NCI-H2029 treated with DMSO at 0.1 percent for 48 hours (cell line): ENCODE results near the gene EPS8L3.
A peak's percentile ranks its signal among the peaks of the same experiment; 100 is the strongest.
"Not testable (repeated sequence)": the region's sequence is repeated elsewhere in the genome, so short reads cannot be mapped to it uniquely, and the experiment has no call there.

Experiments
- DNase-seq: peaks from one replicate; lab custom pipeline; 2025; lab: John Stamatoyannopoulos, UW

Gene EPS8L3, protein sequence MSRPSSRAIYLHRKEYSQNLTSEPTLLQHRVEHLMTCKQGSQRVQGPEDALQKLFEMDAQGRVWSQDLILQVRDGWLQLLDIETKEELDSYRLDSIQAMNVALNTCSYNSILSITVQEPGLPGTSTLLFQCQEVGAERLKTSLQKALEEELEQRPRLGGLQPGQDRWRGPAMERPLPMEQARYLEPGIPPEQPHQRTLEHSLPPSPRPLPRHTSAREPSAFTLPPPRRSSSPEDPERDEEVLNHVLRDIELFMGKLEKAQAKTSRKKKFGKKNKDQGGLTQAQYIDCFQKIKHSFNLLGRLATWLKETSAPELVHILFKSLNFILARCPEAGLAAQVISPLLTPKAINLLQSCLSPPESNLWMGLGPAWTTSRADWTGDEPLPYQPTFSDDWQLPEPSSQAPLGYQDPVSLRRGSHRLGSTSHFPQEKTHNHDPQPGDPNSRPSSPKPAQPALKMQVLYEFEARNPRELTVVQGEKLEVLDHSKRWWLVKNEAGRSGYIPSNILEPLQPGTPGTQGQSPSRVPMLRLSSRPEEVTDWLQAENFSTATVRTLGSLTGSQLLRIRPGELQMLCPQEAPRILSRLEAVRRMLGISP

DNA sequence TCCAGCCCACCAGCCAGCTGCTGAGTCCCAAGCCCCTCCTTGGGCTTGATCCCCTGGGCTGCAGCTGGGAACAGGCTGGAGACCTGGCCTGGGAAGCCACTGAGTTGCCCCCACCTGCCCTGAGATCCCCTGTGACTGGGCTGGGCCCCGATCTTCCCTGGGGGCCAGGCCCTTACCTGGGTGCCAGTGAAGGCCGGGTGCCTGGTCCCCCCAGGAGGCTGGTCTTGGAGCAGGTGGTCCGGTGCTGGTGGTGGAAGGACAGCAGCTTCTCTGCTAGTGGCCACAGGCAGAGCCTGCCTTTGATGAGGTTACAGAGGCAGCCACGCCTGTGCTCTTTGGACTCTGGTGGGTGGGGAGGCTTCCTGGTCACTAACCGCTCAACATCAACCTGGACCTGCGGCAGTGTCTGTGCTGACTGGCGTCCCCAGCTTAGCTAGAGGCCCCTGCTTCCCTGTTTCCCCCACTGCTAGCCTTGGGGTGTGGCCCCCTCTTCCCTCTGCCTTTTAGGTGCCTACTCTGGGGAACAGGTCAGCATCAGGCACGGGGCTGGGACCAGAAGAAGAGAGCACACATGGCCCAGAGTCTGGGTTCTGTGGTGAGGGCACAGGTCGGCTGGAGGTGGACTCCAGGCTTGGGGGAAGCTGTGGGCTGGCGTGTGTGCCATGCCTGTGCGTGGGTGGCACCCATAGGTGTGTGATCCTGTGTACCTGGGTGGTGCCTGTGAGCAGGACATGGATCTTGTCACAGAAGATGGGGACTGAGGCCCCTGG, at the start of gene EPS8L3:
EPS8L3 (minus strand) TSS at position 278 of the 770 bp plus-strand sequence. CDS start 2,174 bp downstream, outside the sequence.
- no peak for DNase-seq

DNA sequence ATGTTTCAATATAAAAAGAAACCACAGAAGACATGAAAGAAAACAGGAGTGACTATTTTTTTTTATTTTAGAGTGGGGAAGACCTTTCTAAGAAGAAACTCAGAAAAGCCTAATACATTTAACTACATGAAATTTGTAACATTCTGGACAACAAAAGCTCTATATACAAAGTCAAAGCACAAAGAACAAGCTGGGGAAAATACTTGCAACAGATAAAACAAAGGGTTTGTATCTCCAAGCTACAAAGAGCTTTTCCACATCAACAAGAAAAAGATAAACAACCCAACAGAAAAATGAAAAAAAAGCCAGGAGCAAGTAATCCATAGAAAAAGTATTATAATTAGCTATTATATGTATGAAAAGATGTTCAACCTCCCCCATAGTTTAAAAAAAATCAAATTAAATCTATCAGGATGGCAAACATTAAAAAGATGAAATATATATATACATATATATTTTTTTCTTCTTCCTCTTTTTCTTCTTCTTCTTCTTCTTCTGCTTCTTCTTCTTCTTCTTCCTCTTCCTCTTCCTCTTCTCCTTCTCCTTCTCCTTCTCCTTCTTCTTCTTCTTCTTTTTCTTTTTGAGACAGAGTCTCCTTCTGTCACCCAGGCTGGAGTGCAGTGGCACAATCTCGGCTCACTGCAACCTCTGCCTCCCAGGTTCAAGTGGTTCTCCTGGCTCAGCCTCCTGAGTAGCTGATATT, 49.1 kb upstream of the EPS8L3 start:
- DNase-seq = no peak

DNA sequence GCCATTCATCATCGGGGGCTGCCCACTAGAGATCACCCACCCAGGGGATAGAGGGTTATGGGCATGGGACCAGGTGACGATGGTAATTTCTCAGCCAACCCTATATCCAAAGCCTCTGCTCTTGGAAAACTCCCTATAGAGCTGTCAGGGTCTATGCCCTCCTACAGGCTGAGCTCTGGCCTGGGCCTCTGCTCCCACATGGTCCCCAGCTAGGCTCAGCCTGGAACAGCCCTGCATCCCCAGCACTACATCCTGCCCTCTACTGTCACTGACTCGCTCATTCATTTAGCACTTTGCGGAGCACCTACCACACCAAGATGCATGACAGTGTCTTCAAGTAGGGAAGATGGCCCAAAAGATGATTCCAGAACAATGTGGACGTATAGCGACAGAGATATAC, 45.0 kb upstream of the EPS8L3 start:
- DNase-seq = no peak

DNA sequence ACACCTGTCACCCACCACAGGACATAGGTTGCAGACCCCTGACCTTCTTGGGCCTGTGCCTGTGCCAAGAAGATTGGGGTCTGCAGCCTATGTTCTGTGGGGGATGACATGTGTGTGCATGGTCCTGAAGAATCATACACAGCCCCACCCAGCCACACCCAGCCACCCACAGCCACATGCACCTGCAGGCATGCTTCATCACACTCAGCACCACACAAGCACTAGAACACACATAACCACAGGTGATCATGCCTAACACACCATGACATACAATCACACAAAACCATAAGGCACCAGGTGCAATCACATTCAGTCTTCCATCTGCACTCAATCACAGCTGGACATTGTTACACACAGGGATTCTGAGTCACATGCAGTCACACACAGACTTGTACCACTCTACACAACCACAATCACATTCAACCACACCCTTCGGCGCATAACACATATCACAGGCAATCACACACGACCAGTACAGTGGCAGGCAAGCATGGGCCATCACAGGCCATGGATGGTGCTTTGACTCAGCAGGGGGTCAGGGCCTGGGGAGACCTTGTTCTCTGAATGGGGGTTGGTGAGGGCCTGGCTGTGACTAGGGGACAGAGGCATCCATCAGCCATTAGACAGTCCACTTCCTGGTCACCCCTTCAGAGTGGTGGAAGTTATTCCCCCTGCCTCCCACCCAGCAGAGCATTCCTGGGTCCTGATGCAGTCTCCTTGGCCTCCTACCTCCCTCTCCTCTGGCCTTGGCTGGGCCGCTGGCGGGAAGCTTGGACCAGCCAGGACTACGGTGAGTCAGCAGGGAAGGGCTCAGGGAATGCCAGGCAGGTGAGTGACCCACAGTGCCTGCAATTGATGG, 44.3 kb upstream of the EPS8L3 start:
- DNase-seq = no peak

DNA sequence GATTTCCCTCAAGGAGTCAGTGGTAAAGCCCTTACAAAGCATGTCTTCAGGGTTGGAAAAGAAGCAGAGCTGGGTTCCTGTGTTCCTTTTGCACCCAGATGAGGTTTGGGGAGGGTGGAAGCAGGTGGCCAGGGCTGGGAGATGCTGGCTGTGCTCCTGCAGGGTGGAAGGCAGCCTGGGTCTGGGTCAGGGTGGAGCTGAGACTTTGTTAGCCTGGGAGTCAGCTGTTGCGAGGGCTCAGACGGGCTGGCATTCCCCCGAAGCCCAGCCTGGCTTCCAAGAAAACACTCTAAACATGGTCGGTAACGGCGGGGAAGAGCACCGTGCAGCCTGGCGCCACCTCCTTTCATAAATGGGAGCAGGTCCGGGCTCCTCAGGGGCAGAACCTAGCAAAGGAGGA, 43.7 kb upstream of the EPS8L3 start:
- DNase-seq = no peak

DNA sequence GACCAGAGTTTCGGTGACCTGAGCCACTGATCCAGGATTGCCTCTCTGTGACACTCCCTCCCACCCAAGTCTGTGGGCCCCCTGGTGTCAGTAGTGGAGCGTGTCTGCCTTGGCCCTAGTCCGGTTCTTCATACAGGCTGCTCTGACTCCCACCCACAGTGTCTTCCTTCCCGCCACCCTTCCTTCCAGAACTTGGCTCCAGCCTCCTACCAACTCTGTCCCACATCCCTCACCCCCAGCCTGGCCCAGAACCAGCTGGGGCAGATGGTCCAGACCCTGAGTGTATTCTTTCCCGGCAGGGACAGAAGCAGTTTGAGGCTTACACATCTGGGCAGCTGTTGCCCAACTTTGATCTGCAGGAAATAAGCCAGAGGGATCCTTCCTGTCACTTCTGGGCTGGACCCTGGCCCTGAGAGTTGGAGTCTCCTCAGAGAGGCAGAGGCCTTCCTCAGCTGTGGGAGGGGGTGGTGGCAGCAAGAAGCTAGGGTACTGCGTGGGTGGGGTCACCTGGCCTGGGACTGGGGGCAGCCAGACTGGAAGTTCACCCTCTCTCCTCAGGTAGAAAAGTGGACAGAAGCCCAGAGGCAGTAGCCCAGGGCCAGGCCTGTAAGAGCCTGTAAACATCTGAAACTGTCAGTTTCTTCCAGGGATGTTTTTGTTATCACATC, 43.1 kb upstream of the EPS8L3 start:
- no peak for DNase-seq

DNA sequence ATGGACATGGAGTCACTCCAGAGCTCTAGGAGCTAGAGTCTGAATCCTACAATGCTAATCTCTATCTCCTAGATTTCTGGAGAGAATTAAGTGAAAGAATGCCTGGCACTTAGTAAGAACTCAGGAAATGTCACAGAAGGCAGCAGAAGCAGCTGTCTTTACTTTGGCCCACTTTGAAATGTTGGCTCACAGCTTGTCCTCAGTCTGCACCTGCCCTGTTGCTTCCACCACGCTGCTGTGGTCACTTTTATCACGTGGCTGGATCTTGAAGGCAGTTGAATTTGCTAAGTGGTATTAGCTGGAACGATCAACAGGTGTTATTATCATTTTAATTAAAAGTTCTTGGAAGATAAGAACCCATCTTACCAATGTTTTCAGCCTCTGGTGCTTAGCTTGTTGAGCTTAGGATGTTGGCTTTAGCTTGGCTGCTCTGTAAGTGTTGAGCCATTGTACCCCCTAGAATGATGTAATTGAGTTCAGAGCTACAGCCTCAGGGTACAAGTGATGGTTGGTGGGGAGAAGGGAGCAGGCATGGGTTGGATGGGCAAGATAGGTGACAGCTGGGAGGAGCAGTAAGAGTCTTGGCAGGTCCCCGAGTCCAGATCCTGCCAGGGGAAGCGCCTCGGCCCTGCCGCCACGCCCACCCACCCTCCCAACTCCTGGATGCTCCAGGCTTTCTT, 41.9 kb upstream of the EPS8L3 start:
- DNase-seq = peak; percentile 31

DNA sequence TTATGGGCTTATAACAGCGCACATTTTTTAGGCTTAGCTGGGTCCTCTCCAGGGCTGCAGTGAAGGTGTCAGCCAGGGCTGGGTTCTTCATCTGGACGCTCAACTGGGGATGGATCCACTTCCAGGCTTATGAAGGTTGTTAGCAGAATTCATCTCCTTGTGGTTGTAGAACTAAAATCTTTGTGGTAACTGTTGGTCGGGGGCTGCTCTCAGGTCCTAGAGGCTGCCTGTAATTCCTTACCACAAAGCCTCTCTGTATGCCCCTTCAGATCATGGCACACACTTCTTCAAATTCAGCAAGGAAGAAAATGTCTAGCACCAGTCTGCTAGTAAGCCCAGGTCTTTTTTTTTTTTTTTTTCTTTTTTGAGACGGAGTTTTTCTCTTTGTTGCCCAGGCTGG, 40.9 kb upstream of the EPS8L3 start:
- no peak for DNase-seq

DNA sequence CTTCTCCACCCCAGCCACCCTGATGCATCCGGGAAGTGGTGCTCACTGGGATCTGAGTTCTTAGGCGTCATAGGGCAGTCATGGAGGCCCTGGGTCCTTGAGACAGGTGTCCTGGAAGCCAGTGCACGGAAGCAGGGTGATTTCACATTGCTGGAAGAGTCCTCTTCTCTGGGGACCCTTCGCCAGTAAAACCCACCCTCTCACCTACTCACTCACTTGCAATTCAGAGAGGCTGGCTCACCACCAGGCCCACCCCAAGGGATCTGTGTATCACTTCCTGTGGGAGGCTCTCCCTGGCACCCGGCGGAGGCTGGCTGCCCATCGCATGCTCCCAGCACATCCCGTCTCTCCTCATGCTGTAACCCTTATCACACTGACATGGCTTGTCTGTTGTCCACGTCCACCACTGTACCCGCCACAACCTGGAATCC, 40.2 kb upstream of the EPS8L3 start:
- DNase-seq = no peak

DNA sequence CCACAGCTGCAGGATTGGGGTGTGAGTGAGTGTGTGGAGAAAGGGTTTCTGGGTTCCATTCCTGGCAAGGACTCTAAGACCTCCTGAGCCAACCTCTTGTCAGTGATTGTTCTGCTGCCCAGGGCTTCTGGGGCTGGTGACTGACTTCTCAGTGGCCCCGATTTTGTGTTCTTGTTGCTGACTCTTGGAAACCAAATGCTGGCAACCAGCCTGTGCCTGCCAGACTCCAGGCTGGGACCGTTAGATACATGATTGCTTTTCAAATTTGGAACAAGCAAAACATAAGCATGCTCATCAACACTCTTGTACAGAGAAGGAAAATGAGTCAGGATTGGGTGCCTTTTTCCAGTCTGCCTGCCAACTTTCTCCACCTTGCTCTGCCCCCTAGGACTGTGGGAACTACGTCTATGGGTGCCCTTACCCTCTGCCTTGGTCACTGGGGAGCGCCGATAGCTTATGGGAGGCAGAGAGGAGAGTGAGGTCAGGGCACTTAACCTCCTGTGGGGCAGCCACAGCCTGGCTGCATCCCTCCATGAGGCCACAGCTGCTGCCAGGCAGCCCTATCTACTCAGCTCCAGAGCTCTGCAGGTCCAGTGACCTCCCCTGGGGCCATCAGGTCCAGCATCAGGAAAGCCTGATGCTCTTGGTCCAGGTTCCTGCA, 39.3 kb upstream of the EPS8L3 start:
- no peak for DNase-seq

DNA sequence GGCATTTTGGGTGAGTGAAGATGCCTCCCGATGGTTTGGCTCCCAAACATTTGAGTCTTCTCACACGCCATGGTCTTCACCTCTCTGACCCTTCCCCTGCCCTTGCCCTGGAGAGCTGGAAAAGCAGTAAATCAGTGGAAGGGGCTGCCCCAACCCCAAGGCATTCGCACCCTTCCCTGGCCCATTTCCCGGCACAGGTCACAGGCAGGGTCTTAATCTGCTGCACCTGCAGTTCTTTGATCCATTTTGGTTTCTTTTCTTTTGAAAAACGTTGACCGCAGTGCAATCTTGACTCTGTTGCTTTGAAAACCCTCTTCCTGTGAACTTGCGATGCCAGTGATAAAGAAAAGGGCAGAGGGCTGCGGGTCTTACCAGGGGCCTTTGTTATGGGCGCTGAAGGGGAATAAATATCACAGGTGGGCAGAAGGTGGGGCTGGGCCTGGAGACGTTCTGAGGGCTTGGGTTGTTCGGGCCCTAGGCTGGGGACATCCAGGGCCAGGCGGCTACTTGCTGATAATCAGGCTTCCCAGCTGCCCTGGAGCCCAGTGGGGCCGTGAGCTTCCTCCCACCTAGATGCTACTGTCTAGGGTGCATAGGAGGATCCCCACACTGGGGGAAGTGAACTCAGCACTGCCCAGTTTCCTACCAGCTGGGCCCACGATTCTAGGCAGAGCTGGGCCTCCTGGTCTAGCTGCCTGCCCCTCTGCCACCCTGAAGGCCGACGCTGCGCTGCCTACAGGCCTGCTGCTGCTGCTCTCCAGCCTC, 38.6 kb upstream of the EPS8L3 start:
- DNase-seq = no peak

DNA sequence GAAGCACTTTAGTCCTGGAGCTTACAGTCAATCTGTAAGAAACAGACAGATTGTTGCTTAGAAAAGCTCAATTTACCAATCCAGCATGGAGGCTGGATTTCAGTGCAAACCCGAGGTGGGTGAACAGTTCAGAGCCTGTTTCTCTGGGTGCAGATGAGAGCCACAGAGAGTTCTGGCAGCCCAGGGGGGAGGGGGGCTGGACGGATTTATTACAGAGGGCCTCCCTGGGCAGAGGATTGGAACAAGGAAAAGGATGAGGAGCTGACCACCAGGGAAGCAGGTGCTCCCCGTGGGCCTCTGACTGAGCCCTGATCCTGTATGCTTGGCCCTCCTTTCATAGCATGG, 38.0 kb upstream of the EPS8L3 start:
- no peak for DNase-seq

DNA sequence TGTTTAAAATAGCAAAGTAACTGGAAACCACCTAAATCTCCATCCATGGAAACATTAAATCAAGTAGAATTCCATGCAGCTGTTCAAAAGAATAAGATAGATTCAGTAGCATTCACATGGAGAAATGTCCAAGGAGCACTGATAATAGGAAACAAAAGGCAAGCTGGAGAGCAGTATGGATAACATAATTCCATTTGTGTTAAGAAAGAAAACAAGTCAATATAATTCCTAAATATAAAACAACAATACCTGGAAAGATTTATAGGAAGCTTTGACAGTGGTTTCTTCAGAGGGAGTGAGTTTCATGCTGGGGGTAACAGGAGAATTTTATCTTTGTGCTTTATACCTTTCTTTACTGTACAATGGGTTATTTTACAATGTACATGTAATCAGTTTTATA, 36.6 kb upstream of the EPS8L3 start:
- no peak for DNase-seq

DNA sequence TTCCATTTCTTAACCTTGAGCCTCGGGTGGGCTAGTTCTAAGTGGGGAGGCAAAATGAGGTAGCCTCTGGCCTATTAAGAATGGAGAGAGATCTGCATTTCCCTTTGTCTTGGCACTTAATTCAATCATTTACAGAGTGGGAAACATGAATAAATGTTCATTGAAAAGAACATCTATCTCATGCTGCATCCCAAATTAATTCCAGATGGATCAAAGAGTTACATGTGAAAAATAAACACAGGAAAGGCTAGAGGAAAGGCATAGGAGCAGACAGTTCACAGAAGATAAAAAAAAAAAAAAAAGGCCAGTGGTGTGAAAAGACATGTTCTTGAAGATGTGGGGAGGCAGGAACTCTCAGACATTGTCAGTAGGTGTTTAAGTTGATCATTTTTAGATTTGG, 35.7 kb upstream of the EPS8L3 start:
- no peak for DNase-seq

DNA sequence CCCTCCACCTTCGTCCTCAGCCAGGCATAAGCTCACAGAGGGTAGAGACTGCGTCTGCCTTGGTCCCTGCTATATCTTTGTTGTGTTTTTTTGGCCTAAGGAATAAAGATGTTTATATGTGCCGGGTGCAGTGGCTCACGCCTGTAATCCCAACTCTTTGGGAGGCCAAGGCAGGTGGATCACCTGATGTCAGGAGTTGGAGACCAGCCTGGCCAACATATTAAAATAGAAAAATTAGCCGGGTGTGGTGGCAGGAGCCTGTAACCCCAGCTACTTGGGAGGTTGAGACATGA, 33.5 kb upstream of the EPS8L3 start:
- not testable (repeated sequence) for DNase-seq

DNA sequence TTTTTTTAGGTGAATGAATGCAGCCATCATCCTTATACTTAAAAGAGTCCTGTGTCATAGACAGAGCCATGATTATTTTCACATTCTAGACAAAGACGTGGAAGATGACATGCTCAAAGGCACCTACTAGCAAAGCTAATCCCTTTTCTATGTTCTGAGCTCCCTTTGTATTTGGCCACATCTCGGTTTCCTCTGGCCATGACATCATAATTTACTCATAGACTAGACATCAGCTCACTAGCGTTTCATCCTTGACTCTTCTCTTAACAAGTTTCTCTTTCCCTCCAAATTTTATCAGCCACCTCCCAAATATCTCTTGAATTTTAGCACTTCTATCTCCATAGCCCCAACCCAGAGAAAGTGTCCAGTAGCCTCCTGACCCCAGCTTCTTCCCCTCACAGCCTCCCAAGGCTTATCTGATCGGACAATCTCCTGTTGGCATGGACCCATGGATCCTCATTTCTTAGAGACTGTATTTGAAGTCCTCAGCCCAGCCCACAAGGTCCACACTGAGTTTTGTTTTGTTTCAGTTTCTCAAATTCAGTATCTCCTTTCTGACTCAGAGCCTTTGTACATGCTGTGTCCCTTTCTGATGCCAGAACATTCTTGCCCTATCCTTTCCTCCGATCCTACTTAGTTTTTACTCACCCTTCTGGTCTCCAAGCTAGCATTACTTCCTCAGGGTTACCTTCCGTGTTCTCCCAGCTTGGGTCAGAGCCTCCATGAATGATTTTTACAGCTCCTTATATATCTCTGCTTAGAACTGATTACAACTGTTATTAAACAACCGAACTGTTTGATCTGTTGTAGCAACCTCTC, 33.0 kb upstream of the EPS8L3 start:
- no peak for DNase-seq

DNA sequence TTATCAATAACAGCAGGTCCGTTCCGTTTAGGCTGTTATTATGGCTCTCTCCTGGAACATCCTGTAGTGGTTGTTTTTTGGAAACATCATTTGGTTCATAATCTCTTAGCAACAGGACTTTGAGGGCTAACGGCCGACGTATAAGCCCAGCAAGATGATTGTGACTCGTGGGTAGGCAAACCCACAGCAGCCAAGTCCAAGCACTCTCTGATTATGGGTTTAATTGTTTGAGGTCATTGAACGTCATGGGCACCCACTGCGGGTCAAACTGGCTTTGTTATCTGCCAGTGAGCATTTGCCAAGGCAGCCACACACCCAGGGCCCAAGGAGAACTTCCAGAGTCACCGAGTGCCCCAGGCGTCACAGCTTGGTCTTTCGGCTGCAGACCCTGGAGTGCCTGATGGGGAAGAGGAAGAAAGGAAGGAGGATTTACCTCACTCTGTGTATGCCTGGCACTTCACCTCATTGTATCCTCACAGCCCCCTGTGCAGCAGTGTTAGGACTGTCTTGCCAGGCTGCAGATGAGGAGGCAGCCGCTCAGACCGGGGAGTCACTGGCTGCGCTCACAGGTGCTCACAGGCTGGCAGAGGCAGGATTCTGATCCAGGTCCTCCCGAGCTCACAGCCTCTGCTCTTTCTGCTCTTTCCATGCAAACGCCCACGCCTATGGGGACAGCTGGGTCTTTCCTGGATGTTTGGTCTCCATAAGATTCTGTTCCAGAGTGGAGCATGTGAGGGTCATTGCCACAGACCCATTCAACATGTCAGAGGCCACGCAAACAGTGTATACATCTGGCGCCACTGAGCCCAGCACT, 30.8 kb upstream of the EPS8L3 start:
- DNase-seq = no peak
